HL-60 (cell line): ENCODE results near the gene GNAQ.

Experiments
- GABPA ChIP-seq: IDR thresholded peaks from 2 replicates; pipeline ENCODE4 v1.6.1; 2012; ENCODE audit warnings: low read depth
- POLR2AphosphoS5 ChIP-seq: IDR thresholded peaks from 2 replicates; pipeline ENCODE4 v1.6.1; 2012; ENCODE audit warnings: low read depth
- SPI1 ChIP-seq: IDR thresholded peaks from 2 replicates; pipeline ENCODE4 v1.6.1; 2012; ENCODE audit warnings: low read depth, mild to moderate bottlenecking, borderline replicate concordance
- TF ChIP-seq, protein P1 (sequence below): IDR thresholded peaks from one replicate; pipeline ENCODE4 v1.5.1; 2011; ENCODE audit warnings: low read length, control low read depth, inconsistent platforms; ENCODE audit not compliant: insufficient read depth
- TF ChIP-seq, protein P2 (sequence below): IDR thresholded peaks from 2 replicates; pipeline ENCODE4 v1.6.1; 2012; ENCODE audit warnings: low read depth; ENCODE audit not compliant: insufficient replicate concordance

- TF ChIP-seq POLR2AphosphoS5 (no peak), GABPA (no peak), SPI1 (no peak)
- TF ChIP-seq, protein P1, sequence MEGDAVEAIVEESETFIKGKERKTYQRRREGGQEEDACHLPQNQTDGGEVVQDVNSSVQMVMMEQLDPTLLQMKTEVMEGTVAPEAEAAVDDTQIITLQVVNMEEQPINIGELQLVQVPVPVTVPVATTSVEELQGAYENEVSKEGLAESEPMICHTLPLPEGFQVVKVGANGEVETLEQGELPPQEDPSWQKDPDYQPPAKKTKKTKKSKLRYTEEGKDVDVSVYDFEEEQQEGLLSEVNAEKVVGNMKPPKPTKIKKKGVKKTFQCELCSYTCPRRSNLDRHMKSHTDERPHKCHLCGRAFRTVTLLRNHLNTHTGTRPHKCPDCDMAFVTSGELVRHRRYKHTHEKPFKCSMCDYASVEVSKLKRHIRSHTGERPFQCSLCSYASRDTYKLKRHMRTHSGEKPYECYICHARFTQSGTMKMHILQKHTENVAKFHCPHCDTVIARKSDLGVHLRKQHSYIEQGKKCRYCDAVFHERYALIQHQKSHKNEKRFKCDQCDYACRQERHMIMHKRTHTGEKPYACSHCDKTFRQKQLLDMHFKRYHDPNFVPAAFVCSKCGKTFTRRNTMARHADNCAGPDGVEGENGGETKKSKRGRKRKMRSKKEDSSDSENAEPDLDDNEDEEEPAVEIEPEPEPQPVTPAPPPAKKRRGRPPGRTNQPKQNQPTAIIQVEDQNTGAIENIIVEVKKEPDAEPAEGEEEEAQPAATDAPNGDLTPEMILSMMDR, result no peak
- TF ChIP-seq, protein P2, sequence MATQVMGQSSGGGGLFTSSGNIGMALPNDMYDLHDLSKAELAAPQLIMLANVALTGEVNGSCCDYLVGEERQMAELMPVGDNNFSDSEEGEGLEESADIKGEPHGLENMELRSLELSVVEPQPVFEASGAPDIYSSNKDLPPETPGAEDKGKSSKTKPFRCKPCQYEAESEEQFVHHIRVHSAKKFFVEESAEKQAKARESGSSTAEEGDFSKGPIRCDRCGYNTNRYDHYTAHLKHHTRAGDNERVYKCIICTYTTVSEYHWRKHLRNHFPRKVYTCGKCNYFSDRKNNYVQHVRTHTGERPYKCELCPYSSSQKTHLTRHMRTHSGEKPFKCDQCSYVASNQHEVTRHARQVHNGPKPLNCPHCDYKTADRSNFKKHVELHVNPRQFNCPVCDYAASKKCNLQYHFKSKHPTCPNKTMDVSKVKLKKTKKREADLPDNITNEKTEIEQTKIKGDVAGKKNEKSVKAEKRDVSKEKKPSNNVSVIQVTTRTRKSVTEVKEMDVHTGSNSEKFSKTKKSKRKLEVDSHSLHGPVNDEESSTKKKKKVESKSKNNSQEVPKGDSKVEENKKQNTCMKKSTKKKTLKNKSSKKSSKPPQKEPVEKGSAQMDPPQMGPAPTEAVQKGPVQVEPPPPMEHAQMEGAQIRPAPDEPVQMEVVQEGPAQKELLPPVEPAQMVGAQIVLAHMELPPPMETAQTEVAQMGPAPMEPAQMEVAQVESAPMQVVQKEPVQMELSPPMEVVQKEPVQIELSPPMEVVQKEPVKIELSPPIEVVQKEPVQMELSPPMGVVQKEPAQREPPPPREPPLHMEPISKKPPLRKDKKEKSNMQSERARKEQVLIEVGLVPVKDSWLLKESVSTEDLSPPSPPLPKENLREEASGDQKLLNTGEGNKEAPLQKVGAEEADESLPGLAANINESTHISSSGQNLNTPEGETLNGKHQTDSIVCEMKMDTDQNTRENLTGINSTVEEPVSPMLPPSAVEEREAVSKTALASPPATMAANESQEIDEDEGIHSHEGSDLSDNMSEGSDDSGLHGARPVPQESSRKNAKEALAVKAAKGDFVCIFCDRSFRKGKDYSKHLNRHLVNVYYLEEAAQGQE, result no peak
Observed at GRCh38 chr9:77906991-77907390, 124.6 kb downstream of the GNAQ start.
